ENCODE results near the gene HMGCS1.
"Not testable (repeated sequence)": the region's sequence is repeated elsewhere in the genome, so short reads cannot be mapped to it uniquely, and the experiment has no call there.

Gene HMGCS1

GRCh38 chr5:43313035-43313853 is at the start of gene HMGCS1:
HMGCS1 (minus strand) TSS chr5:43313412; CDS start chr5:43298965, 14,447 bp downstream.
- peak; percentile 99 for DNase-seq

DNA sequence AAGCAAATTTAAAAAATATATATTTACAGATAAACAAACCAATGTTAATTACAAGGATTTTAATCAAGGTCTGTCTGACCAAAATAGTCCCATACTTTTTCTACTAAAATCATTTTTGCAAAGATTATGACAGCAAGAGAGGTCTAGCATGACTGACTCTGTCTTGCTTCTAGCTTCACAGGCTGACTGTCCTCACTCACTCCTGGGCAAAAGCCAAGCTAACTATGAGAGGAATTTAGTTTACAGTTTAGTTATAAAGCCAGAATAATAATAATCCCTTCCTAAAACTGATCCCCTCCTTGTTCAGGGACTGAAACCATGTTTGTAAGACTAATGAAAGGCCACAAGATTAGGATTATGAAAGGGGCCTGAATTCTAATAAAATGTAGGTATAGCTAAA is 45.5 kb upstream of the HMGCS1 start:
- DNase-seq, result no peak

GRCh38 chr5:43358301-43358700 is 45.1 kb upstream of the HMGCS1 start:
- no peak for DNase-seq

DNA sequence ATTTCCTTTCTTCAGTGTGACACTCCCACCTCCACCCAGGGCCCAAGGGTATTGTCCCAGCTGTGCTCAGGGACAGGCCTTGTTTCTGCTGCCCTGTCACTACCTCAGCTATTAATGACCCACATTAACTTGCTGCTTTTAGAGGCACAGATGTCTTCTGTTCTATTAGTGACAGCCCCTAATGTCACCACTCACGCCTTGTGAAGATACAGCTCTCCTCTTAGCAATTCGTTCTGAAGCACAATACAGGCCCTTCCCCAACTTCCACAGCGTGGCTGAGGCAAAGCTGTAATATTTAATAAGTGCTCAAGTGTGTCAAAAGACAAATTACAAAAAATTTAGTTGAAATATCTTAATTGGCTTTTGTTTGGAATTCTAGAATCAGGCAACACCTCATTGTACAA is 44.7 kb upstream of the HMGCS1 start:
- DNase-seq, result no peak

- DNase-seq, result no peak
Measured at GRCh38 chr5:43357067-43357466, 43.9 kb upstream of the HMGCS1 start.

- DNase-seq, result no peak
Measured at GRCh38 chr5:43354774-43355173, 41.6 kb upstream of the HMGCS1 start.

- no peak for DNase-seq
Measured at GRCh38 chr5:43353668-43354067, 40.5 kb upstream of the HMGCS1 start.

DNA sequence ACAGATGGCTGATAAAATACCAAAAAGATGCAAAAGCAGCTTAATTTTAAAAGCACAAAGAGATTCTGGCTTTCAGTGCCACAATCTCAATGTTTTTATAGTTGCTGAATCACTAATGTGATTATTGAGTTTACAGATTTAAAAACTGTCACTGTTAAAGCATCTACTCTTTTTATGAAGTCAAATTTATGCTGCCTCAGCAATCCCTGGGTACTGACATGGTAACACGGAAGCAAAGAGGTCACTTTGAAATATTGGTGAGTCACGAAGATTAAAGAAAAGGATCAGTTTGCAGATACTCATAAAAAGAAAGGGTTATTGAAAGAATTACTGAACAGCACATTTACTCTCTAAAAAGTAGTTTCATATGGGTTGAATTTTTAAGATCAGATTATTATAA is 39.7 kb upstream of the HMGCS1 start:
- no peak for DNase-seq

- no peak for DNase-seq
Measured at GRCh38 chr5:43352131-43352530, 38.9 kb upstream of the HMGCS1 start.

DNA sequence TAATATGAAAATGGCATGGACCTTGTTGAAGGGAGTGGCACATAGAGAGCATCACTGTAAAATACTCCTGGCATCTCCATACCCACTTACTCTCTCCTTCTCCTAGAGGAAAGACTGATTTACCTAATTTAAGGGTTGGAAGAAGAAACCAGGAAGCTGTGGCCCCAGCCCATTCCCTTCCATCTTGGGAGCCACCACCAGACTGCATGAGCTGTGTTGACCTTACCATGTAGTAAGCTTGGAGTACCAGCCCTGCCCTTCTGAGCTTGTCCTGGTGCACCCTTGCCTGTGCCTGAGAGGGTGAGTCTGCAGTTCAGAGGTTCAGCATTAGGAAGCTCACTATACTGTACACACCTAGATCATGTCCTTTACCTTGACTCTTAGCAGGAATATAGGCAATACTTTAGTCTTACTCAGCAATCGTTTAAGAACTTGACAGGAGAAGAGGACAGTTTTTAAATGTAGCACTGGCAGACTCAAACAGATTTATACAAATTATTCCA is 35.7 kb upstream of the HMGCS1 start:
- no peak for DNase-seq

- no peak for DNase-seq
Measured at GRCh38 chr5:43348207-43348606, 35.0 kb upstream of the HMGCS1 start.

GRCh38 chr5:43338862-43339261 is 25.6 kb upstream of the HMGCS1 start:
- no peak for DNase-seq

DNA sequence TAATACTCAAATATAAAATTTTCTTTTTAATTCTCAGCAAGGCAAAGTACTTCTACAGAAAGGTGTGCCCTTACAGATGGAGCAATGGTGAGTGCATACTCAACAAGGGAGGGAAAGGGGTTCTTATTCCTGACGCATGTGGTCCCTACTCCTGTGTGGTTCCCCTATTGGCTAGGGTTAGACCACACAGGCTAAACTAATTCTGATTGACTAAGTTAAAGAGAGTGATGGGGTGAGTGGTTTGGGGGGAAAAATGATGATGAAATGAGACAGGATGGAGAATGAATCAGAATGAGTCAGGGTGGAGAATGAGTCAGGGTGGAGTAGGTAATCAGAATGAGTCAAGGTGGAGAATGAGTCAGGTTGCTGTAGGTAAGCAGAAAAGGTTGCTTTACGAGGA is 22.9 kb upstream of the HMGCS1 start:
- peak; percentile 32 for DNase-seq

DNA sequence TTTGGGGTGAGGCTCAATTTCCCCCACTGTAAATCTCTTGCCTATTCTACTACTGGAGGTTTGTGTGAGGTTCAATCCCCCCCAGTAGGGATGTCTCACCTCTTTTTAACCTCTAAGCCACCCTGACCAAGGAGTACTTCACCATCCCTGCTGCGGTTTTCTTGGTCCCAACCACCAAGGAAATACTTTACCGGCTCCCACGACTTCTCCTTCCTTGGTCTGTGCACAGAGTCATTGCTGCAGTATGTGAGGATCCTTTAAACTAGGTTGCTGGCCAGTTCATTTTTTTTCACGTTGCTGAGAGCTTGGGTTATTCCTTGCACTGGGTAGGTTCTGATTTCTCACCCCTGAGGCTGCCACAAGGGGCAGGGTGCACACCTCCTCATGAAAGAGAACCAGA is 22.5 kb upstream of the HMGCS1 start:
- no peak for DNase-seq

GRCh38 chr5:43332401-43332800 is 19.2 kb upstream of the HMGCS1 start:
- no peak for DNase-seq

DNA sequence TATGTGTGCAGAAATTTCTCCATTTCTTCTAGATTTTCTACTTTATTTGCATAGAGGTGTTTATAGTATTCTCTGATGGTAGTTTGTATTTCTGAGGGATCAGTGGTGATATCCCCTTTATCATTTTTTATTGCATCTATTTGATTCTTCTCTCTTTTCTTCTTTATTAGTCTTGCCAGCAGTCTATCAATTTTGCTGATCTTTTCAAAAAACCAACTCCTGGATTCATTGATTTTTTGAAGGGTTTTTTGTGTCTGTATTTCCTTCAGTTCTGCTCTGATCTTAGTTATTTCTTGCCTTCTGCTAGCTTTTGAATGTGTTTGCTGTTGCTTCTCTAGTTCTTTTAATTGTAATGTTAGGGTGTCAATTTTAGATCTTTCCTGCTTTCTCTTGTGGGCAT is 12.4 kb upstream of the HMGCS1 start:
- not testable (repeated sequence) for DNase-seq

DNA sequence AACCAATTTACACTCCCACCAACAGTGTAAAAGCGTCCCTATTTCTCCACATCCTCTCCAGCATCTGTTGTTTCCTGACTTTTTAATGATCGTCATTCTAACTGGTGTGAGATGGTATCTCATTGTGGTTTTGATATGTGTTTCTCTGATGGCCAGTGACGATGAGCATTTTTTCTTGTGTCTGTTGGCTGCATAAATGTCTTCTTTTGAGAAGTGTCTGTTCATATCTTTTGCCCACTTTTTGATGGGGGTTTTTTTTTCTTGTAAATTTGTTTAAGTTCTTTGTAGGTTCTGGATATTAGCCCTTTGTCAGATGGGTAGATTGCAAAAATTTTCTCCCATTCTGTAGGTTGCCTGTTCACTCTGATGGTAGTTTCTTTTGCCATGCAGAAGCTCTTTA is 10.3 kb upstream of the HMGCS1 start:
- DNase-seq, result not testable (repeated sequence)

GRCh38 chr5:43320846-43321245 is 7.6 kb upstream of the HMGCS1 start:
- no peak for DNase-seq

- no peak for DNase-seq
Measured at GRCh38 chr5:43316421-43316820, 3.2 kb upstream of the HMGCS1 start.

DNA sequence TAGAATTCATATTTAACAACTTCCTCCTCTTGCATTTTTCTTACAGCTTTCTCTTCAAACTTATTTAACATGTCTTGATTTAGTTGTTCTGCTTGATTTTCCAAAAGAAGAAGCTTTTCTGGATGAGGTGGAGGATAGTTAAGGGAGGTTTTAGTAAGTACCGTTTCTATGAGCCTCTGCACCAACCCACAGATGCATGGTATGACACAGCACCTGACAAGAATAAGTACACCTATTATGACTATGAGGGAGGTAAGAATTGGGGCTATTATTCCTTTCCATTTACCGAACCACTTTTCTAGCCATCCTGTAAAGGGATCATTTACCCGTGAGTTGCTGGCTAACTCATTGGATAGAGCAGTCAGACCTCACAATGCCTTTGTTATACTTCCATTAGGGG is 2.5 kb upstream of the HMGCS1 start:
- DNase-seq, result peak; percentile 63

DNA sequence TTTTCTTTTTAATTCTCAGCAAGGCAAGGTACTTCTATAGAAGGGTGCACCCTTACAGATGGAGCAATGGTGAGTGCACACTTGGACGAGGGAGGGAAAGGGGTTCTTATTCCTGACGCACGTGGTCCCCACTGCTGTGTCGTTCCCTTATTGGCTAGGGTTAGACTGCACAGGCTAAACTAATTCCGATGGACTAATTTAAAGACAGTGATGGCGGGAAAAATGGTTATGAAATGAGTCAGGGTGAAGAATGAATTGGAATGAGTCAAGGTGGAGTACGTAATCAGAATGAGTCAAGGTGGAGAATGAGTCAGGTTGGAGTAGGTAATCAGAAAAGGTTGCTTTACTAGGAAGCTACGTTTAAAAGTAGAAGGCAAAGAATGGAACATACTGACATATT is 2.1 kb upstream of the HMGCS1 start:
- DNase-seq, result peak; percentile 54

DNA sequence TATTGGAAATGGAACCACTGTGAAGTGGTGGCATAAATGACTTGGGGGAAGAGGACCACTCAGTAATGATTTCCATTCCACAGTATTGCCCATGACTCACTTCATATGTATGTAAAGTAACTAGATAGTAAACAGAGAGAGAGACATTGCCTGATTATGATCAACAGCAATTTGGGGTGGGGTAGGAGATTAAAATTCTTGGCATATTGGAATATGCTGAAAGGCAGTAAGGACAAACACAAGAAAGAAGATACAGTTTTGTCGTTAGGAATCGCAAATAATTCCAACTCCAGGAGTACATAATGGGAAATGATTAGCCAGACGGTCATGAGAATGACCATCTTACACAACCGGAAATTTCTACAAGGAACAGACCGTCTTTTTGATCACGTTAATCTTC is 1.5 kb upstream of the HMGCS1 start:
- no peak for DNase-seq

- DNase-seq, result no peak
Measured at GRCh38 chr5:43313854-43314457, 744 bp upstream of the HMGCS1 start.

DNA sequence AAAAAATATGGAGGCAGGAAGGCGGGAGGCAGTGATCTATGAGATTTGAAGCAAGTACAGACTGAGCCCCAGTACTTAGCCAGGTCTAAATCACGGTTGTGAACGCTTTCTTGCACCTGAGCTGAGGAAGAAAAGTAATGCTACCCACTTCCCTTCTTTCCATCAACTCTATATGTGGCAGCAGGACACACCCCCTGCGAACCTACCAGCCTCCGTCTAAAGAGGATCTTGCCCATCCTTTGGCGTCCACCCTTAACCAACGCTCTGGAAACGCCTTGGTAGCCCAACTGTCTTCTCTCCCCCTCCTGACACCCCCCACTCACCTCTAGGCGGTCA is 545 bp downstream of the HMGCS1 start:
- no peak for DNase-seq
